ENCODE measurements around the gene ITGB4. TPM values are rescaled to one million over a fixed set of nuclear protein-coding genes. Genes with fewer than 3 reads are reported as not detected.

Gene ITGB4
- total RNA-seq, 1 donor from 2014 or later: 48.2 TPM

- no peak for DNase-seq
These were observed 70.0 kb downstream of the ITGB4 start for GRCh38 chr17:75791254-75791653.

GRCh38 chr17:75793460-75793859 is 72.2 kb downstream of the ITGB4 start:
- DNase-seq: no peak

- no peak for DNase-seq
These were observed 74.8 kb downstream of the ITGB4 start for GRCh38 chr17:75795820-75796607.

- no peak for DNase-seq
These were observed 78.1 kb downstream of the ITGB4 start for GRCh38 chr17:75799402-75799801.

GRCh38 chr17:75803883-75804282 is 82.6 kb downstream of the ITGB4 start:
- no peak for DNase-seq

- DNase-seq: no peak
These were observed 85.7 kb downstream of the ITGB4 start for GRCh38 chr17:75806822-75807500.

Other genes with a start within 250 kb of the ITGB4 start
- 22.4 TPM for gene CASKIN2, start 205.9 kb upstream of the ITGB4 start, total RNA-seq
- gene TSEN54, start 204.9 kb upstream of the ITGB4 start, total RNA-seq: 22.9 TPM
- 19.9 TPM for gene LLGL2, start 195.8 kb upstream of the ITGB4 start, total RNA-seq
- gene MYO15B, start 133.7 kb upstream of the ITGB4 start, total RNA-seq: 63.4 TPM
- gene SMIM5, start 88.0 kb upstream of the ITGB4 start, total RNA-seq: 5.9 TPM
- gene RECQL5, start 54.3 kb upstream of the ITGB4 start, total RNA-seq: 21.5 TPM
- gene SAP30BP, start 54.1 kb upstream of the ITGB4 start, total RNA-seq: 57.0 TPM
- gene GALK1, start 43.7 kb downstream of the ITGB4 start, total RNA-seq: 17.6 TPM
- gene UNK, start 63.3 kb downstream of the ITGB4 start, total RNA-seq: 16.9 TPM
- 82.3 TPM for gene UNC13D, start 122.9 kb downstream of the ITGB4 start, total RNA-seq
- gene WBP2, start 133.9 kb downstream of the ITGB4 start, total RNA-seq: 22.9 TPM
- 54.2 TPM for gene TRIM47, start 157.1 kb downstream of the ITGB4 start, total RNA-seq
- 25.8 TPM for gene TRIM65, start 175.5 kb downstream of the ITGB4 start, total RNA-seq
- 62.1 TPM for gene MRPL38, start 183.4 kb downstream of the ITGB4 start, total RNA-seq
- 9.8 TPM for gene FBF1, start 219.6 kb downstream of the ITGB4 start, total RNA-seq

Data from tongue (tissue), 2 donors.